ENCODE measurements around the gene MAP1S.

DNA sequence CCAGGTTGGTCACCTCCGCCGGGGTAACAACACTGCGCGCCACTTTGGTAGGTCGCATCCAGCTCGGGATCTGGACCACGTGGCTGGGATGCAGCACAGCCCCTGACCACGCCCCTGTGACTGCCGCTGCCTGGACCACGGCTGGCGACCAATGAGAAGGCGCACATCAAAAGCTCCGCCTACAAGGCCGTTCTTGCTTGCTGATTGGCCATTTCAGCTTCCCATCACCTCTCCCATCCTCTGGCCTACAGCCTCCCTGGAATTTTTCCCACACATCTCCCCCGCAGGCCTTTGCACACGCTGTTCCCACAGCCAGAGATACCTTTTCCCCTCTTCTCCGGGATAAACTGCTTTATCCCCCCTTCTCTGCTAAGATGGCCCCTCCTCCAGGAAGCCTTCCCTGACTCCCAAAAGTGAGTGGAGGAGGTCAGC is 12.5 kb upstream of the MAP1S start:
- TF ChIP-seq, protein P1, sequence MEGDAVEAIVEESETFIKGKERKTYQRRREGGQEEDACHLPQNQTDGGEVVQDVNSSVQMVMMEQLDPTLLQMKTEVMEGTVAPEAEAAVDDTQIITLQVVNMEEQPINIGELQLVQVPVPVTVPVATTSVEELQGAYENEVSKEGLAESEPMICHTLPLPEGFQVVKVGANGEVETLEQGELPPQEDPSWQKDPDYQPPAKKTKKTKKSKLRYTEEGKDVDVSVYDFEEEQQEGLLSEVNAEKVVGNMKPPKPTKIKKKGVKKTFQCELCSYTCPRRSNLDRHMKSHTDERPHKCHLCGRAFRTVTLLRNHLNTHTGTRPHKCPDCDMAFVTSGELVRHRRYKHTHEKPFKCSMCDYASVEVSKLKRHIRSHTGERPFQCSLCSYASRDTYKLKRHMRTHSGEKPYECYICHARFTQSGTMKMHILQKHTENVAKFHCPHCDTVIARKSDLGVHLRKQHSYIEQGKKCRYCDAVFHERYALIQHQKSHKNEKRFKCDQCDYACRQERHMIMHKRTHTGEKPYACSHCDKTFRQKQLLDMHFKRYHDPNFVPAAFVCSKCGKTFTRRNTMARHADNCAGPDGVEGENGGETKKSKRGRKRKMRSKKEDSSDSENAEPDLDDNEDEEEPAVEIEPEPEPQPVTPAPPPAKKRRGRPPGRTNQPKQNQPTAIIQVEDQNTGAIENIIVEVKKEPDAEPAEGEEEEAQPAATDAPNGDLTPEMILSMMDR (IDR thresholded peaks at IDR 0.05): no peak
- TF ChIP-seq POLR2A (IDR thresholded peaks at IDR 0.05): no peak

Data from right lobe of liver (tissue), 4 donors.